Activated CD4-positive, alpha-beta T cell treated with anti-CD3 and anti-CD28 coated beads, Interleukin-2, amount 50 U/mL, for 48 hours (primary cell): ENCODE results near the gene MILR1.

ENCODE experiments used
- DNase-seq, 2 experiments: peaks; one replicate each; pipeline ENCODE4 v3.0.0-alpha.2; 2020

MILR1 gene

GRCh38 chr17:64503821-64504768, 55.2 kb downstream of the MILR1 start:
- DNase-seq, result no peak

- DNase-seq, result no peak
Measured at GRCh38 chr17:64504769-64505339, 55.9 kb downstream of the MILR1 start.

- DNase-seq, result peak; percentile 82 to 85
Measured at GRCh38 chr17:64505340-64506200, 56.7 kb downstream of the MILR1 start.

DNA sequence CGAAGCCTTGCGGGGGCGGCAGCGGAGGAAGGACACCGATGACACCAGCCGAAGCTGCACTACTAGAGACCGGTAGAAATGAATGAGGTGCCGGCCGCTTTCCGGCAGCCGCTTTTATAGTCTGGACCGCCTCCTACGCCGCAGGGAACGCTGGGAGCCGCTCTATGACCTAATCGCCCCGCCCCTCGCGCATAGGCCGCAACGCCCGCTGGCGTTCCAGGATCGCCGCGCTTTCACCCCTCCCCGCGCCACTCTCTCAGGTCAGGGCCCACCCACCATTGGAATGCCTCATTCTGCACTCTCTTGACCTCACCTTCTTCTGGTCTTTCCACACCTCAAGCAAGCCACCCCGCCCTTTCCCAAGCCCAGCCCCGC, 57.3 kb downstream of the MILR1 start, which contains the start of gene DDX5:
DDX5 (minus strand) TSS at position 89 of the 375 bp plus-strand sequence. CDS start 170 bp downstream, outside the sequence.
- DNase-seq, result peak; percentile 97 to 98

DNA sequence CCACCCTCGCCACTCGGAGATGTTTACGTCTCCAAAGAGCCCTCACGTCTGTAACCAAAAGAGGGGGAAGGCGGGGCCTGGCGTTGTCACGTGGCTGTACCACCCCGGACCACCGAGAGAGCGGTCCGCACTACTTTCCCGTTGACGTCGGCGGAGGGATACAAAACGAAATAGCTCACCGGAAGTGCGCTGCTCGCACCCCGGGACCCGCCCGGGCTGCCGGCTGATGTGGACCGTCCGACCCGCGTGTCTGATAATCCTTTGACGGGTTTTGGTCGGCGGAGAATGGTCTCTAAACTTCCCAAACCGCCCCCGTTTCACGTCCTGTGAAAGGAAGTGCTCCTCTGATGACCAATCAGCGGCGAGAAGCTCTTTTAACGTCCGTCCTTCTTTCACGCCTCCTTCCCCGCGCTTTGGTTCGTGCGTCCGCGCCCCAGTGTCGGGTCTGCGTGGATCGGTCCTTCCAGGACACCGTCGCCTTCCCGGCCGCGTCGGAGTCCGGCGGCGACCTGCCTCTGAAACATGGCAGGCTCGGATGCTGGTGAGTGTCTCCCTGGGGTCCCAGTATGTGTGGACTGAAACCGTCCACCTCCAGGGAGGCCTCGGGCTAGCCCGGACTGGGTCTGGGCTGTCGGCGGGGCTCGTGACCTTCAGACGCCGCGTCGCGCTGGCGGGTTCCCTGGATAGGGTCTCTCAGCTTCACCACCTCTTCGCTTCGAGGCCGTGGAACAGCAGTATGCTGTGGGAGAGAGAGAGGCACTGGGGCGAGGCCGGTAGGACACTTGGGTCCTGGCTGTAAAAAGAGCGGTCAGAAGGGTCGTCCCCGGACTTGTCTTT, 57.9 kb downstream of the MILR1 start, which contains the start of gene CEP95:
CEP95 (plus strand) TSS at position 402 of the 837 bp plus-strand sequence; CDS start at position 523, 121 bp downstream.
- peak; percentile 95 to 97 for DNase-seq

DNA sequence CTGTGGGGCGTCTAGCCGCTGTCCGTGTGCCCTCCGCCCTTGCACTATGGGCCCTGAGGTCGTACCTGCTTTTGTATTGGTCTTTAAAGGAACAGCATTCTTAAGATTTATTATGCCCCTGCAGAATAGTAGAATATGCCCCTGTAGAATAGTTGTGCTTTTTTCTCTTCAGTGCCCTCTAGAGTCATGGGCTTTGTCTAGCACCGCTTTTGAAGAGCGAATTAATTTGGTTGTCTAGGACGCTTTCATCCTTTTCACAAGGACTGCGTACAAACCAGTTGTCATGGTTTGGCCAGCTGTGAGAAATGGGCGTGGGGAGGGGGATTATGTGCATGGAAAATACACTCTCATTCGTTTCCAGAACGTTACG, 58.5 kb downstream of the MILR1 start:
- DNase-seq, result peak; percentile 27 to 42

GRCh38 chr17:64508683-64509082, 59.8 kb downstream of the MILR1 start:
- no peak for DNase-seq

- DNase-seq, result no peak
Measured at GRCh38 chr17:64509179-64509578, 60.3 kb downstream of the MILR1 start.

GRCh38 chr17:64515419-64515818, 66.5 kb downstream of the MILR1 start:
- no peak for DNase-seq

- no peak for DNase-seq
Measured at GRCh38 chr17:64515829-64516228, 66.9 kb downstream of the MILR1 start.
